Esophagus muscularis mucosa (tissue), 4 donors: ENCODE measurements around the gene TUBGCP2. TPM values are rescaled to one million over a fixed set of nuclear protein-coding genes. Genes with fewer than 3 reads are reported as not detected.

Experiments used
- DNase-seq: peaks from one replicate; pipeline ENCODE4 v3.0.0-alpha.2; 2017; ENCODE audit errors: extremely low spot score
- H3K27ac ChIP-seq, 4 donors: fragments of 200-600 bp; sonication (generic); replicated peaks in 1 of 4; 1 replicate in 3 of 4; 2 replicates in 1 of 4; pipeline ENCODE4 v1.5.1; 2016 to 2019; ENCODE audit warnings: mild to moderate bottlenecking in 1 of 4
- H3K27me3 ChIP-seq, 4 donors: fragments of 200-600 bp; sonication (generic); one replicate each; pipeline versions ENCODE4 v1.5.1 to v1.6.0; 2016 to 2019
- H3K36me3 ChIP-seq, 4 donors: fragments of 200-600 bp; sonication (generic); one replicate each; pipeline ENCODE4 v1.5.1; 2016 to 2019
- H3K4me1 ChIP-seq, 4 donors: fragments of 200-600 bp; sonication (generic); one replicate each; pipeline ENCODE4 v1.5.1; 2016 to 2019
- H3K4me3 ChIP-seq, 4 donors: fragments of 200-600 bp; sonication (generic); 1 replicate in 2 of 4; 2 replicates in 2 of 4; pipeline ENCODE4 v1.5.1; 2016 to 2019; ENCODE audit warnings: mild to moderate bottlenecking in 4 of 4, moderate library complexity in 1 of 4
- H3K9me3 ChIP-seq, 4 donors: fragments of 200-600 bp; sonication (generic); 1 replicate in 3 of 4; 2 replicates in 1 of 4; pipeline ENCODE4 v1.5.1; 2016 to 2019
- EP300 ChIP-seq: sonication (generic); formaldehyde crosslinking; IDR thresholded peaks from one replicate; pipeline ENCODE4 v1.6.1; 2017; ENCODE audit warnings: antibody characterized with exemption
- POLR2A ChIP-seq: fragments of 450-650 bp; IDR thresholded peaks from one replicate; pipeline ENCODE4 v1.6.1; 2017; ENCODE audit warnings: antibody characterized with exemption, moderate library complexity, mild to moderate bottlenecking, low read depth
- POLR2AphosphoS5 ChIP-seq, 2 donors: sonication (generic); formaldehyde crosslinking; IDR thresholded peaks; one replicate each; pipeline ENCODE4 v1.6.1; 2017; ENCODE audit warnings: antibody characterized with exemption in 2 of 2
- WGBS: methylation state at CpG from one replicate; pipeline ENCODE4 v1.1.5; 2018; 5-methylcytosine and 5-hydroxymethylcytosine counted together
- intact Hi-C: fragments of 100-400 bp; cut with DNase I; formaldehyde crosslinking; loops from one replicate; pipeline ENCODE4 v1.15.1; 2023
- total RNA-seq, 4 donors: library from RNA; depleted of rRNA; stranded (reverse); fragments of >200 nt; gene quantifications; one replicate each; pipeline versions ENCODE4 v1.1.0 to v1.2.1, GENCODE V29; 2016
- TF ChIP-seq, protein P1 (sequence below), 3 experiments: fragments of 200-600 bp in 2 of 3; fragments of 450-650 bp in 1 of 3; sonication (generic) in 2 of 3; IDR thresholded peaks; one replicate each; pipeline ENCODE4 v1.5.1; 2017 to 2019; ENCODE audit warnings: antibody characterized with exemption in 3 of 3, mild to moderate bottlenecking in 2 of 3, moderate library complexity in 1 of 3

TUBGCP2 gene
- total RNA-seq, 4 donors from 2014 or later, result 30.2 to 54.4 (median 39.0) TPM

DNA sequence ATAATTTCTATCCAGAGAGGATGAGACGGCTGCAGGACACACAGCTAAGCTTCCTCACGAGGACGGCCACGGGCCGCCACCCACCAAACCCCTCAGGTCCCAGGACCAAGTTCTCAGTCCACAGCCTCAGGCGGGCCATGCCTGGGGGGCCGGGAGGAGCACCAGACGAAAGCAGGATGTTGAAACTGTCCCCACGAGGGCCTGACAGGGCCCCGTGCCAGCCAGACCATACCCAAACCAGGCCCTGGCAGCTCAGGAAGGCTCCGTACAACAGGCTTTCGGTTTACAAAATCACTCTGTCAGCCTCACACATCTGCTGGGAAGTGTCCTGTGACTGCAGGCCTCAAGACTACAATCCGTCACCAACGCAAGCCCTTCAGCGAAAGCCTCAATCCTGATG is 14.5 kb downstream of the TUBGCP2 start:
- no peak overlapping the region for H3K4me3 ChIP-seq
- H3K4me1 ChIP-seq, result no peaks in the 10 kb centered on the region
- H3K27ac ChIP-seq, result no peak overlapping the region
- no peaks in the 10 kb centered on the region for H3K9me3 ChIP-seq
- no peak for TF ChIP-seq POLR2AphosphoS5 (IDR thresholded peaks at IDR 0.05)
- TF ChIP-seq, protein P1, sequence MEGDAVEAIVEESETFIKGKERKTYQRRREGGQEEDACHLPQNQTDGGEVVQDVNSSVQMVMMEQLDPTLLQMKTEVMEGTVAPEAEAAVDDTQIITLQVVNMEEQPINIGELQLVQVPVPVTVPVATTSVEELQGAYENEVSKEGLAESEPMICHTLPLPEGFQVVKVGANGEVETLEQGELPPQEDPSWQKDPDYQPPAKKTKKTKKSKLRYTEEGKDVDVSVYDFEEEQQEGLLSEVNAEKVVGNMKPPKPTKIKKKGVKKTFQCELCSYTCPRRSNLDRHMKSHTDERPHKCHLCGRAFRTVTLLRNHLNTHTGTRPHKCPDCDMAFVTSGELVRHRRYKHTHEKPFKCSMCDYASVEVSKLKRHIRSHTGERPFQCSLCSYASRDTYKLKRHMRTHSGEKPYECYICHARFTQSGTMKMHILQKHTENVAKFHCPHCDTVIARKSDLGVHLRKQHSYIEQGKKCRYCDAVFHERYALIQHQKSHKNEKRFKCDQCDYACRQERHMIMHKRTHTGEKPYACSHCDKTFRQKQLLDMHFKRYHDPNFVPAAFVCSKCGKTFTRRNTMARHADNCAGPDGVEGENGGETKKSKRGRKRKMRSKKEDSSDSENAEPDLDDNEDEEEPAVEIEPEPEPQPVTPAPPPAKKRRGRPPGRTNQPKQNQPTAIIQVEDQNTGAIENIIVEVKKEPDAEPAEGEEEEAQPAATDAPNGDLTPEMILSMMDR (IDR thresholded peaks at IDR 0.05), result no peak
- no peak for TF ChIP-seq EP300
- TF ChIP-seq POLR2A, result no peak
- no peak for DNase-seq
- intact Hi-C loops, result no loop called here
- peaks cover 83 to 90% (median 88%) of the 10 kb centered on the region in 4 donors for H3K36me3 ChIP-seq
- 85% methylated on average over 13 of the region's 15 CpGs for WGBS
- H3K27me3 ChIP-seq, result no peaks in the 10 kb centered on the region

DNA sequence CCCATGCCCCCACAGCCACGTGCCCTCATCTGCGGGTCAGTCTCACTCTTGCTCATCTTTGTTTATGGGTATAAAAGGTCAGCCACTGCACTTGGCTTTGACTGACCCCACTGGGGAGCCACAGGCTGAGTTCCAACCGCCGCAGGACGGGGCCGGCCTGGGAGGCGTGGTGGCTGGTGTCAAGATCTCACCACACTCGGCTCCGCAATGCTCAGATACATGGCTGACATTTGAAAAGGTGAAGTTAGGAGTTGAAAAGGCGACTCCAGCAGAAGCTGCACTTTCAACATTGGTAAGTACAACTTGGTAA is 14.9 kb downstream of the TUBGCP2 start:
- no peaks in the 10 kb centered on the region for H3K4me1 ChIP-seq
- no peak for DNase-seq
- no peaks in the 10 kb centered on the region for H3K9me3 ChIP-seq
- H3K4me3 ChIP-seq, result no peak overlapping the region
- WGBS, result 88% methylated on average over 9 of the region's 10 CpGs
- peaks cover 83 to 90% (median 88%) of the 10 kb centered on the region in 4 donors for H3K36me3 ChIP-seq
- intact Hi-C loops, result no loop called here
- TF ChIP-seq EP300, result no peak
- no peak for TF ChIP-seq POLR2AphosphoS5 (IDR thresholded peaks at IDR 0.05)
- TF ChIP-seq, protein P1 (IDR thresholded peaks at IDR 0.05), result no peak
- no peak for TF ChIP-seq POLR2A
- H3K27me3 ChIP-seq, result no peaks in the 10 kb centered on the region
- no peak overlapping the region for H3K27ac ChIP-seq

DNA sequence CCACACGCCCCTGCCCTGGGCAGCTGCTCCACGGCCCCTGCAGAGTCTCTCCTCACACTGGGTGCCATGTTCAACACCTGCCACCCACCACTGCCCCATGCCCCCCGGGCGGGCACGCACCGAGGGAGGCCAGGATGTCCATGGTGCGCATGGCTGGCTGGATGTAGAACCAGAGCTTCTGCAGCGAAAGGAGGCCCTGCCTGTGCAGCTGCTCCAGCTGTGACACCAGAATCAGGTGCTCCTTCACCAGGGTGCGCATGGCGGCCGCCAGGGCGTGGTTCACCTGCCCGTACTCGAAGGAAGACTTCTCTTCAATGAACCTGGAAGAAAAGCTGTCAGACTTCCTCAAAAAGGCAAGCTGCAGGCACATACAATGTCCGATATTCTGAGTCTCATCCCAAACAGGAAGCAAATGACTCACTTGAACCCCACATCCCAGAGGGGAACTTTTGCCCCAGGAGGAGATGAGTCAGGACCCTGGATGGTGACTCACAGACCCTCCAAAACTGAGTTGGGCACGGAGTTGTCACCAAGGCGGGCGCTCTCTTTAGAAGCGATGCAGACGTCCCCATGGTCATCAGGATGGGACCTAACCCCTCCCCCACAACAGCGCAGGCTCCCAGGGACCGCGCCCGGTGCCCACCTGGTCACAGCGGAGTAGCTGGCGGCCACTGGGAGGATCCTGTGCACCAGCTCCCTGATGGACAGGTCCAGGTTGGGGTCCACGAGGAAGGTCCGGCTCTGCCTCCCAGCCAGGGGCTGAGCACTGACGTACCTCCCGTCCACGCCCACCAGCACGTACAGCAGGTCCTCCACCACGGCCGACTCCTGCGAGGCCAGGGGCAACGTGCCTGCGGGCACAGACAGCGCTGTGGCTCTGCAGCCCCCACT is 15.5 kb downstream of the TUBGCP2 start:
- no peak for DNase-seq
- Histone ChIP-seq H3K4me3 (no peak overlapping the region), H3K27me3 (no peaks in the 10 kb centered on the region), H3K36me3 (peaks cover 83 to 90% (median 88%) of the 10 kb centered on the region in 4 donors), H3K4me1 (no peaks in the 10 kb centered on the region), H3K9me3 (no peaks in the 10 kb centered on the region), H3K27ac (no peak overlapping the region)
- intact Hi-C loops, result no loop called here
- 55% methylated on average over 4 of the region's 38 CpGs for WGBS
- TF ChIP-seq POLR2AphosphoS5 (IDR thresholded peaks at IDR 0.05) (no peak), POLR2A (no peak), EP300 (no peak)
- TF ChIP-seq, protein P1 (IDR thresholded peaks at IDR 0.05), result no peak

- Histone ChIP-seq H3K36me3 (peaks cover 80 to 90% (median 88%) of the 10 kb centered on the region in 4 donors), H3K27me3 (no peaks in the 10 kb centered on the region), H3K9me3 (no peaks in the 10 kb centered on the region), H3K4me3 (no peak overlapping the region), H3K4me1 (no peaks in the 10 kb centered on the region), H3K27ac (no peak overlapping the region)
- DNase-seq, result no peak
- TF ChIP-seq, protein P1 (IDR thresholded peaks at IDR 0.05), result no peak
- no peak for TF ChIP-seq POLR2AphosphoS5 (IDR thresholded peaks at IDR 0.05)
- no peak for TF ChIP-seq POLR2A
- no peak for TF ChIP-seq EP300
- 96% methylated on average over 14 of the region's 24 CpGs for WGBS
- intact Hi-C loops, result no loop called here
Measured at GRCh38 chr10:133289761-133290160, 18.9 kb downstream of the TUBGCP2 start.
